K562 (cell line): Measurements from ENCODE around the gene CSF3. TPM values are rescaled to one million over a fixed set of nuclear protein-coding genes. Genes with fewer than 3 reads are reported as not detected.
A peak's percentile ranks its signal among the peaks of the same experiment; 100 is the strongest.

ENCODE experiments used
- ATAC-seq: fragments of 200-7000 bp; cut with Tn5 transposase; 3 replicates; pipeline ENCODE4 v1.9.1; 2020; ENCODE audit warnings: moderate library complexity
- BruUV-seq: library from RNA; stranded (reverse); fragments of 400-500 nt; replicated peaks from 2 replicates; lab custom pipeline; 2021; lab: Mats Ljungman, UMichigan
- CTCF ChIA-PET: fragments of 300-600 bp; formaldehyde crosslinking; extraction: SDS; loops from one replicate; lab custom pipeline; 2021; ENCODE audit warnings: low intra/inter-chr PET ratio; lab: Yijun Ruan, JAX
- POLR2A ChIA-PET: fragments of 300-600, 350-650 bp; sonication (Branson Sonifier 250); formaldehyde crosslinking; extraction: SDS; loops from one replicate; lab custom pipeline; 2021; ENCODE audit warnings: antibody characterized with exemption, inconsistent platforms; lab: Yijun Ruan, JAX
- DNase-seq, 4 experiments: peaks; one replicate each; pipeline versions ENCODE4 v3.0.0 to v3.0.0-alpha.2; 2011 to 2018; ENCODE audit warnings: low spot score in 3 of 4, mixed read lengths in 3 of 4; ENCODE audit errors: extremely low read depth in 1 of 4
- FAIRE-seq: peaks from 2 replicates; lab custom pipeline; 2011; peaks lifted over from hg19 to GRCh38; lab: Jason Lieb, UNC
- H2AFZ ChIP-seq: 2 replicates; pipeline ENCODE4 v1.6.0; 2011; ENCODE audit warnings: low read depth, low read length, control low read depth, inconsistent platforms
- H3K27ac ChIP-seq: fragments of 200-600 bp; 3 replicates; pipeline ENCODE4 v1.8.0; 2011; ENCODE audit warnings: low read depth, mild to moderate bottlenecking, control low read depth, inconsistent platforms, low read length, moderate library complexity, mixed read lengths; ENCODE audit errors: extremely low read depth
- H3K27me3 ChIP-seq, 2 experiments: fragments of 300-600 bp in 1 of 2; 2 replicates in 1 of 2; 3 replicates in 1 of 2; pipeline versions ENCODE4 v1.6.0 to v1.8.0; 2011; ENCODE audit warnings: inconsistent platforms in 2 of 2, low read length in 2 of 2, mild to moderate bottlenecking in 1 of 2, mixed read lengths in 1 of 2, moderate library complexity in 1 of 2; ENCODE audit not compliant: control insufficient read depth in 2 of 2, insufficient read depth in 2 of 2
- H3K36me3 ChIP-seq: fragments of 300-600 bp; 3 replicates; pipeline ENCODE4 v1.8.0; 2011; ENCODE audit warnings: mild to moderate bottlenecking, low read length, inconsistent platforms; ENCODE audit not compliant: control insufficient read depth, insufficient read depth
- H3K4me1 ChIP-seq, 2 experiments: fragments of 200-600 bp in 1 of 2; replicated peaks in 1 of 2; 2 replicates in 1 of 2; 3 replicates in 1 of 2; pipeline versions ENCODE4 v1.5.1 to v1.8.0; 2011; ENCODE audit warnings: inconsistent platforms in 2 of 2, low read length in 2 of 2, mild to moderate bottlenecking in 1 of 2, mixed read lengths in 1 of 2, moderate library complexity in 1 of 2; ENCODE audit not compliant: control insufficient read depth in 2 of 2, insufficient read depth in 2 of 2
- H3K4me2 ChIP-seq: 2 replicates; pipeline ENCODE4 v1.6.1; 2011; ENCODE audit warnings: low read length, control low read depth, inconsistent platforms, mixed read lengths; ENCODE audit not compliant: insufficient read depth
- H3K4me3 ChIP-seq: fragments of 200-600 bp; sonication (generic), shearing (Covaris generic); 2 replicates; pipeline ENCODE4 v1.5.1; 2016; ENCODE audit warnings: control low read depth, inconsistent platforms
- H3K79me2 ChIP-seq: fragments of 200-600 bp; 3 replicates; pipeline ENCODE4 v1.8.0; 2011; ENCODE audit warnings: low read length, inconsistent platforms; ENCODE audit not compliant: control insufficient read depth, insufficient read depth
- H3K9ac ChIP-seq, 2 experiments: 2 replicates each; pipeline versions ENCODE4 v1.6.0 to v1.6.1; 2011; ENCODE audit warnings: low read depth in 2 of 2, low read length in 2 of 2, control low read depth in 1 of 2, inconsistent platforms in 1 of 2, mild to moderate bottlenecking in 1 of 2, mixed read lengths in 1 of 2; ENCODE audit not compliant: insufficient read depth in 1 of 2
- H3K9me1 ChIP-seq: one replicate; pipeline ENCODE4 v1.6.0; 2011; ENCODE audit warnings: inconsistent platforms, mild to moderate bottlenecking, low read length, moderate library complexity; ENCODE audit not compliant: control insufficient read depth, insufficient read depth
- H3K9me3 ChIP-seq: replicated peaks from 2 replicates; pipeline ENCODE4 v1.5.1; 2011; ENCODE audit warnings: low read depth, low read length, inconsistent platforms; ENCODE audit not compliant: control insufficient read depth, insufficient read depth
- H4K20me1 ChIP-seq: replicated peaks from 2 replicates; pipeline ENCODE4 v1.6.1; 2011; ENCODE audit warnings: low read length, inconsistent platforms, mixed read lengths; ENCODE audit not compliant: control insufficient read depth, insufficient read depth
- NRF1 ChIP-seq, 2 experiments: fragments of 450-650 bp; IDR thresholded peaks in 1 of 2; conservative IDR thresholded peaks in 1 of 2; 2 replicates each; pipeline ENCODE4 v1.6.1; 2014; ENCODE audit warnings: mild to moderate bottlenecking in 2 of 2
- ZBTB7A ChIP-seq: IDR thresholded peaks from 2 replicates; pipeline ENCODE4 v1.6.1; 2011; ENCODE audit warnings: low read depth, mild to moderate bottlenecking, low read length, moderate library complexity, borderline replicate concordance; ENCODE audit not compliant: control insufficient read depth
- ZNF3 ChIP-seq: fragments of 250-450 bp; sonication (Bioruptor Pico); IDR thresholded peaks from 2 replicates; pipeline ENCODE4 v1.5.0; 2021; ENCODE audit warnings: mild to moderate bottlenecking, moderate library complexity
- WGBS: fragments of 100-300 bp; shearing (Covaris generic); methylation state at CpG from one replicate; pipeline ENCODE4 v1.1.6; 2016; ENCODE audit warnings: low coverage, mixed read lengths; ENCODE audit not compliant: insufficient coverage; ENCODE audit errors: missing lambda C conversion rate; 5-methylcytosine and 5-hydroxymethylcytosine counted together
- in situ Hi-C: fragments of 300-500 bp; cut with MboI; formaldehyde crosslinking; loops from 4 replicates; pipeline ENCODE4 v1.15.0; 2018; ENCODE audit warnings: inconsistent platforms, mixed read lengths
- intact Hi-C: fragments of 100-400 bp; cut with micrococcal nuclease; formaldehyde crosslinking; loops from 2 replicates; pipeline ENCODE4 v1.14.2; 2022
- polyA plus RNA-seq, 8 experiments: library from polyadenylated mRNA; depleted of rRNA in 4 of 8; stranded (reverse) in 5 of 8; unstranded in 3 of 8; fragments of >200 nt; fragmentation: Nextera tagmentation in 2 of 8; fragmentation: Illumina TruSeq in 1 of 8; extraction: Ambion mirVana in 2 of 8; extraction: Trizol in 1 of 8; gene quantifications; 2 replicates each; pipeline versions ENCODE4 v1.2.1 to v1.2.3, GENCODE V29; 2011 to 2014; ENCODE audit warnings: inconsistent platforms in 1 of 8, missing spikeins in 1 of 8
- total RNA-seq, 7 experiments: library from RNA; depleted of rRNA in 6 of 7; stranded (reverse); fragments of >200 nt in 6 of 7; fragmentation: Illumina TruSeq in 2 of 7; extraction: Trizol in 2 of 7; gene quantifications; 2 replicates each; pipeline versions ENCODE4 v1.2.1 to v1.2.3, GENCODE V29; 2011 to 2021; ENCODE audit warnings: low replicate concordance in 1 of 7
- TF ChIP-seq, protein P1 (sequence below): fragments of 200-800 bp; sonication (Bioruptor generic); IDR thresholded peaks from 2 replicates; pipeline ENCODE4 v1.6.1; 2017; ENCODE audit warnings: missing genetic modification characterization, missing compliant biosample characterization
- TF ChIP-seq, protein P2 (sequence below): fragments of 450-650 bp; IDR thresholded peaks from 2 replicates; pipeline ENCODE4 v1.6.1; 2016; ENCODE audit warnings: mild to moderate bottlenecking

Gene CSF3
- total and polyA plus RNA-seq, 9 of the 15 experiments (the other 6 are each of a cell fraction or from before 2014, with no cell fraction given) = 0.19 TPM; not detected in 8

DNA sequence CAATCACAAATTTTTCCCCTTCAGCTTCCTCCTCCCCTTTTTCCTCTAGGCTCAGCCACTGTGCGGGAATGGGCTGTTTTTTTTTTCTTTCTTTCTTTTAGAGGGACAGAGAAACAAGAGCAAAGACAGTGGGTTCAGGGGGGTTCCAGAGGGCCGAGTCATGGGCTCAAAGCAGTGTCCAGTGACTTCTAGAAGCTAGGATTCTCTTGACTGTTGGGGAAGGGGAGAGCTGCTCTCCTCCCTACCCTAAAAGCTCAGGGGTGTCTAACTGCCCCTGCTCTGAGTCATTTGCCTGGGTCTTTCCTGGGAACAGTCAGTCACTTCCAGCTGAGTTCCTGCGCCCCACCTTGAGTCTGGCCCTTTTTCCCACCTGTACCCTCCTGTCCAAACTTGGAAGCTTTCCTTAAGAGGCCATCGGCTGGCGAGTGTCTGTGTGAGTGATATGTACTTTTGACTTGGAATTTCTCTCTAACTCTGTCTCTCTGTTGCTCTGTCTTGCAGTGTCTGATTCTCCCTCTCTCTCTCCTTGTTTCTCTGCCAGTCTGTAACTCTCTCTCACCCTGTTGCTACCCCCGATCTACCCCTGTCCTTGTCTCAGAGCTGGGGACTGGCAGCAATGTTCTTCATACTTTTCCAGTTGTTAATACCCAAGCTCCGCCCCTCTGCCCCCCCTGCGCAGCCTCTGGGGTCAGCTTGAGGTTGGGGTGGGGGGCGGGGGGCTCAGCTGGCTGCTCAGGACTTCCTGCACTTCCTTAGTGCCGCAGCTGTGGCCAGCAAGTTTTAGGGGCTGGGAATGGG is 49.9 kb downstream of the CSF3 start:
- no TSS peak for BruUV-seq
- Histone ChIP-seq H3K9me3 (no peaks in the 10 kb centered on the region), H3K9ac (peak overlapping the region; percentile 46 to 84), H3K27me3 (no peaks in the 10 kb centered on the region), H4K20me1 (no peaks in the 10 kb centered on the region), H3K4me2 (peak overlapping the region; percentile 91), H3K9me1 (no peaks in the 10 kb centered on the region), H2AFZ (peak overlapping the region; percentile 36; the same call in 1 of the 2 replicates), H3K36me3 (no peaks in the 10 kb centered on the region; the same call in 2 of the 3 replicates), H3K4me3 (no peak overlapping the region; the same call in 1 of the 2 replicates), H3K4me1 (peaks cover 58 to 81% of the 10 kb centered on the region in 2 experiments), H3K79me2 (peaks cover 63% of the 10 kb centered on the region), H3K27ac (peak overlapping the region; percentile 18; the same call in 1 of the 3 replicates)
- ChIA-PET POLR2A (interaction anchor here (0.7 to 3.4 kb wide), 12 partner anchors 8 to 75 kb away, joined by 3 to 29 read pairs (median 6); partner anchors contain the start of genes CASC3, MED24 and NR1D1), CTCF (no interaction called here)
- DNase-seq (no peak), ATAC-seq (no peak), FAIRE-seq (no peak)
- intact Hi-C loops (loop anchor here (2.0 kb wide), 1 partner anchor 46 kb away; no protein-coding TSS in a partner anchor), in situ Hi-C loops (no loop called here)
- 13% methylated on average over 7 of the region's 10 CpGs for WGBS
- TF ChIP-seq ZNF3 = no peak
- TF ChIP-seq NRF1 (conservative IDR thresholded peaks at IDR 0.05 in 1 of 2, IDR thresholded peaks at IDR 0.05 in 1 of 2) = peak; percentile 34 to 37; a peak in 3 of 4 replicates
- TF ChIP-seq, protein P1, sequence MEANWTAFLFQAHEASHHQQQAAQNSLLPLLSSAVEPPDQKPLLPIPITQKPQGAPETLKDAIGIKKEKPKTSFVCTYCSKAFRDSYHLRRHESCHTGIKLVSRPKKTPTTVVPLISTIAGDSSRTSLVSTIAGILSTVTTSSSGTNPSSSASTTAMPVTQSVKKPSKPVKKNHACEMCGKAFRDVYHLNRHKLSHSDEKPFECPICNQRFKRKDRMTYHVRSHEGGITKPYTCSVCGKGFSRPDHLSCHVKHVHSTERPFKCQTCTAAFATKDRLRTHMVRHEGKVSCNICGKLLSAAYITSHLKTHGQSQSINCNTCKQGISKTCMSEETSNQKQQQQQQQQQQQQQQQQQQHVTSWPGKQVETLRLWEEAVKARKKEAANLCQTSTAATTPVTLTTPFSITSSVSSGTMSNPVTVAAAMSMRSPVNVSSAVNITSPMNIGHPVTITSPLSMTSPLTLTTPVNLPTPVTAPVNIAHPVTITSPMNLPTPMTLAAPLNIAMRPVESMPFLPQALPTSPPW = peak; percentile 55
- TF ChIP-seq ZBTB7A = peak; percentile 58; the same call in 1 of the 2 replicates
- TF ChIP-seq, protein P2, sequence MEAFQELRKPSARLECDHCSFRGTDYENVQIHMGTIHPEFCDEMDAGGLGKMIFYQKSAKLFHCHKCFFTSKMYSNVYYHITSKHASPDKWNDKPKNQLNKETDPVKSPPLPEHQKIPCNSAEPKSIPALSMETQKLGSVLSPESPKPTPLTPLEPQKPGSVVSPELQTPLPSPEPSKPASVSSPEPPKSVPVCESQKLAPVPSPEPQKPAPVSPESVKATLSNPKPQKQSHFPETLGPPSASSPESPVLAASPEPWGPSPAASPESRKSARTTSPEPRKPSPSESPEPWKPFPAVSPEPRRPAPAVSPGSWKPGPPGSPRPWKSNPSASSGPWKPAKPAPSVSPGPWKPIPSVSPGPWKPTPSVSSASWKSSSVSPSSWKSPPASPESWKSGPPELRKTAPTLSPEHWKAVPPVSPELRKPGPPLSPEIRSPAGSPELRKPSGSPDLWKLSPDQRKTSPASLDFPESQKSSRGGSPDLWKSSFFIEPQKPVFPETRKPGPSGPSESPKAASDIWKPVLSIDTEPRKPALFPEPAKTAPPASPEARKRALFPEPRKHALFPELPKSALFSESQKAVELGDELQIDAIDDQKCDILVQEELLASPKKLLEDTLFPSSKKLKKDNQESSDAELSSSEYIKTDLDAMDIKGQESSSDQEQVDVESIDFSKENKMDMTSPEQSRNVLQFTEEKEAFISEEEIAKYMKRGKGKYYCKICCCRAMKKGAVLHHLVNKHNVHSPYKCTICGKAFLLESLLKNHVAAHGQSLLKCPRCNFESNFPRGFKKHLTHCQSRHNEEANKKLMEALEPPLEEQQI = no peak
